H1 (cell line): ENCODE data around the gene MATR3. TPM values are rescaled to one million over a fixed set of nuclear protein-coding genes. Genes with fewer than 3 reads are reported as not detected.

Source experiments
- CHD7 ChIP-seq: fragments of 300-600 bp; sonication (generic); IDR thresholded peaks from 2 replicates; pipeline ENCODE4 v1.7.1; 2012; ENCODE audit warnings: low read length, moderate library complexity, mild to moderate bottlenecking, inconsistent platforms; ENCODE audit not compliant: insufficient replicate concordance
- KDM4A ChIP-seq: IDR thresholded peaks from one replicate; pipeline ENCODE4 v1.7.1; 2012; ENCODE audit warnings: low read depth, mild to moderate bottlenecking, moderate library complexity, low read length, inconsistent platforms; ENCODE audit not compliant: severe bottlenecking
- RAD21 ChIP-seq, 2 experiments: IDR thresholded peaks in 1 of 2; conservative IDR thresholded peaks in 1 of 2; 2 replicates each; pipeline ENCODE4 v1.6.1; 2011; ENCODE audit warnings: low read depth in 2 of 2, low read length in 2 of 2, improper control_type of control experiment in 1 of 2, inconsistent platforms in 1 of 2, mild to moderate bottlenecking in 1 of 2, moderate library complexity in 1 of 2
- RNF2 ChIP-seq: fragments of 200-900, 300-1000 bp; sonication (generic); IDR thresholded peaks from 2 replicates; pipeline ENCODE4 v1.7.1; 2016; ENCODE audit warnings: borderline replicate concordance, low read depth, mild to moderate bottlenecking, antibody characterized with exemption, low read length; ENCODE audit not compliant: poor library complexity, severe bottlenecking; ENCODE audit errors: missing control alignments
- SIN3A ChIP-seq, 2 experiments: IDR thresholded peaks in 1 of 2; conservative IDR thresholded peaks in 1 of 2; 2 replicates each; pipeline ENCODE4 v1.6.1; 2011 to 2012; ENCODE audit warnings: low read length in 2 of 2, improper control_type of control experiment in 1 of 2, low read depth in 1 of 2, mild to moderate bottlenecking in 1 of 2
- polyA plus RNA-seq, 7 experiments: library from polyadenylated mRNA; depleted of rRNA in 3 of 7; stranded (reverse) in 5 of 7; unstranded in 2 of 7; fragments of >200 nt in 5 of 7; fragments of 200-250 nt in 2 of 7; gene quantifications; 1 replicate in 5 of 7; 2 replicates in 1 of 7; 4 replicates in 1 of 7; pipeline versions ENCODE4 v1.2.1 to v1.2.3, GENCODE V29; 2011 to 2013; ENCODE audit warnings: missing spikeins in 2 of 7, mixed read lengths in 2 of 7
- total RNA-seq: library from RNA; stranded (reverse); fragmentation: NEBNext Ultra II Directional; extraction: Animal tissue kit (Norgen Biotek cat#: 25700); gene quantifications from 2 replicates; pipeline ENCODE4 v1.2.1, GENCODE V29; 2021

MATR3 gene
- total and polyA plus RNA-seq, 2 of the 8 experiments (the other 6 are each of a cell fraction or from before 2014, with no cell fraction given): 116 to 389 TPM

DNA sequence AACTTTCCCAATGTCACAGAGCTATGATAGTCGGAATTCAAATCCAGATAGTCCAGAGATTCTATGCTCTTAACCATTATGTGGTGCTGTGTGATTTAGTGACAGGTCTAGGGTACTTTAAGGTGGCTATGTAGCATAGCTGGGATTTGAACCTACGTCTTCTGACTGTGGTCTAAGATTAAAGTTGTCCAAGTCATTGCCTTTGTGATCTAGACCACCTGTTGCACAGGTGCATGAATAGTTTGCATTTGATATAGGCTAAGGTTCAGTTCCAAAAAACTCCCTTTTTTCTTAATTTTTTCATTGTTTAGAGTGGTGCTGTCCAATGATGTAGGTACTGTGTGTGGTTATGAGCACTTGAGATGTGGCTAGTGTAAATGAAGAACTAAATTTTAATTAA, 50.6 kb downstream of the MATR3 start (continued):
- TF ChIP-seq RNF2 (no peak), RAD21 (IDR thresholded peaks at IDR 0.05 in 1 of 2, conservative IDR thresholded peaks at IDR 0.05 in 1 of 2; ENCODE audit: low read depth in 2 of 2, low read length in 2 of 2) (no peak), SIN3A (conservative IDR thresholded peaks at IDR 0.05 in 1 of 2, IDR thresholded peaks at IDR 0.05 in 1 of 2; ENCODE audit: low read depth in 1 of 2, low read length in 2 of 2) (no peak), CHD7 (no peak), KDM4A (no peak)
